SK-N-SH (cell line): Measurements from ENCODE around the gene NCKAP5L. TPM values are rescaled to one million over a fixed set of nuclear protein-coding genes. Genes with fewer than 3 reads are reported as not detected.

ENCODE experiments used
- CTCF ChIA-PET: fragments of 300-600, 350-600 bp; formaldehyde crosslinking; extraction: SDS; loops from one replicate; lab custom pipeline; 2021; lab: Yijun Ruan, JAX
- POLR2A ChIA-PET: fragments of 350-600 bp; sonication (Branson Sonifier 250); formaldehyde crosslinking; extraction: SDS; loops from one replicate; lab custom pipeline; 2020; ENCODE audit warnings: antibody characterized with exemption, inconsistent platforms; lab: Yijun Ruan, JAX
- DNase-seq: peaks from one replicate; pipeline ENCODE4 v3.0.0; 2012
- H2AFZ ChIP-seq: fragments of 200-600 bp; sonication (generic); 2 replicates; pipeline ENCODE4 v1.8.1; 2016; ENCODE audit warnings: antibody characterized with exemption, mild to moderate bottlenecking, low read depth
- H3F3A ChIP-seq: fragments of 200-600 bp; sonication (generic); replicated peaks from 2 replicates; pipeline ENCODE3; 2016; ENCODE audit warnings: antibody characterized with exemption, mild to moderate bottlenecking; ENCODE audit not compliant: insufficient read depth
- H3K27ac ChIP-seq, 2 experiments: fragments of 200-500 bp in 1 of 2; fragments of 200-600 bp in 1 of 2; sonication (Bioruptor generic) in 1 of 2; sonication (generic), shearing (Covaris generic) in 1 of 2; 2 replicates each; pipeline versions ENCODE4 v1.5.1 to v1.6.1; 2014 to 2016; ENCODE audit warnings: low read depth in 2 of 2, inconsistent platforms in 1 of 2, low read length in 1 of 2, mild to moderate bottlenecking in 1 of 2, mixed read lengths in 1 of 2
- H3K27me3 ChIP-seq: fragments of 200-600 bp; sonication (generic), shearing (Covaris generic); 2 replicates; pipeline ENCODE4 v1.6.1; 2016; ENCODE audit warnings: mixed run types; ENCODE audit not compliant: insufficient read depth
- H3K36me3 ChIP-seq, 2 experiments: fragments of 200-500 bp in 1 of 2; fragments of 200-600 bp in 1 of 2; sonication (Bioruptor generic) in 1 of 2; sonication (generic) in 1 of 2; replicated peaks in 1 of 2; 2 replicates each; pipeline versions ENCODE3 to v1.5.1; 2014 to 2016; ENCODE audit warnings: low read length in 1 of 2, mild to moderate bottlenecking in 1 of 2; ENCODE audit not compliant: insufficient read depth in 2 of 2, control insufficient read depth in 1 of 2
- H3K4me1 ChIP-seq, 2 experiments: fragments of 200-500 bp in 1 of 2; fragments of 200-600 bp in 1 of 2; sonication (Bioruptor generic) in 1 of 2; sonication (generic), shearing (Covaris generic) in 1 of 2; 2 replicates each; pipeline versions ENCODE4 v1.5.1 to v1.6.1; 2014 to 2016; ENCODE audit warnings: low read depth in 1 of 2, low read length in 1 of 2, mixed run types in 1 of 2; ENCODE audit not compliant: insufficient read depth in 2 of 2, control insufficient read depth in 1 of 2
- H3K4me2 ChIP-seq: fragments of 200-600 bp; sonication (generic), shearing (Covaris generic); 2 replicates; pipeline ENCODE4 v1.6.1; 2017; ENCODE audit warnings: mixed run types
- H3K4me3 ChIP-seq, 2 experiments: fragments of 200-500 bp in 1 of 2; fragments of 200-600 bp in 1 of 2; sonication (Bioruptor generic) in 1 of 2; sonication (generic), shearing (Covaris generic) in 1 of 2; 2 replicates each; pipeline versions ENCODE4 v1.5.1 to v1.8.1; 2014 to 2016; ENCODE audit warnings: low read depth in 2 of 2, inconsistent platforms in 1 of 2, low read length in 1 of 2, mild to moderate bottlenecking in 1 of 2, mixed read lengths in 1 of 2, moderate library complexity in 1 of 2
- H3K79me2 ChIP-seq: fragments of 200-600 bp; sonication (generic); 2 replicates; pipeline ENCODE4 v1.8.1; 2017; ENCODE audit warnings: mild to moderate bottlenecking; ENCODE audit not compliant: insufficient read depth
- H3K9ac ChIP-seq: fragments of 200-600 bp; sonication (generic); 2 replicates; pipeline ENCODE4 v1.6.1; 2017; ENCODE audit warnings: mixed run types
- H3K9me2 ChIP-seq: fragments of 200-600 bp; sonication (generic); 2 replicates; pipeline ENCODE4 v1.6.1; 2017; ENCODE audit warnings: mixed run types
- H3K9me3 ChIP-seq: fragments of 200-600 bp; sonication (generic); 2 replicates; pipeline ENCODE4 v1.6.1; 2017; ENCODE audit warnings: mixed run types, mild to moderate bottlenecking, moderate library complexity
- H4K20me1 ChIP-seq: fragments of 200-600 bp; sonication (generic); 2 replicates; pipeline ENCODE4 v1.6.1; 2017; ENCODE audit warnings: mild to moderate bottlenecking, mixed run types; ENCODE audit not compliant: insufficient read depth
- CHD2 ChIP-seq: fragments of 150-350 bp; IDR thresholded peaks from 2 replicates; pipeline ENCODE4 v1.6.1; 2018; ENCODE audit warnings: low read length; ENCODE audit not compliant: partially characterized antibody
- CTCF ChIP-seq: fragments of 200-600 bp; sonication (generic); IDR thresholded peaks from 2 replicates; pipeline ENCODE4 v1.6.1; 2017; ENCODE audit warnings: antibody characterized with exemption, mild to moderate bottlenecking, moderate library complexity
- ELF1 ChIP-seq: IDR thresholded peaks from 2 replicates; pipeline ENCODE4 v1.4.0; 2012
- FOSL2 ChIP-seq: IDR thresholded peaks from 2 replicates; pipeline ENCODE4 v1.4.0; 2012; ENCODE audit warnings: low read depth, mild to moderate bottlenecking, moderate library complexity, borderline replicate concordance
- GABPA ChIP-seq: IDR thresholded peaks from 2 replicates; pipeline ENCODE4 v1.4.0; 2012; ENCODE audit warnings: low read depth, mild to moderate bottlenecking
- NRF1 ChIP-seq: IDR thresholded peaks from 2 replicates; pipeline ENCODE4 v1.6.1; 2012; ENCODE audit warnings: low read depth, mild to moderate bottlenecking, low read length
- RAD21 ChIP-seq: IDR thresholded peaks from 2 replicates; pipeline ENCODE4 v1.6.1; 2012; ENCODE audit warnings: mild to moderate bottlenecking, low read length
- RCOR1 ChIP-seq: fragments of 150-350 bp; IDR thresholded peaks from 2 replicates; pipeline ENCODE4 v1.6.1; 2017; ENCODE audit warnings: antibody characterized with exemption, low read length
- REST ChIP-seq: IDR thresholded peaks from 2 replicates; pipeline ENCODE4 v1.6.1; 2012; ENCODE audit warnings: mild to moderate bottlenecking, low read depth, low read length, moderate library complexity
- RXRA ChIP-seq: IDR thresholded peaks from 2 replicates; pipeline ENCODE4 v1.4.0; 2012; ENCODE audit warnings: low read depth, mild to moderate bottlenecking, borderline replicate concordance
- TEAD4 ChIP-seq: IDR thresholded peaks from 2 replicates; pipeline ENCODE4 v1.4.0; 2012; ENCODE audit warnings: mild to moderate bottlenecking, borderline replicate concordance; ENCODE audit not compliant: insufficient read depth
- USF1 ChIP-seq: IDR thresholded peaks from 2 replicates; pipeline ENCODE4 v1.4.0; 2012; ENCODE audit warnings: low read depth, borderline replicate concordance
- YY1 ChIP-seq: IDR thresholded peaks from 2 replicates; pipeline ENCODE4 v1.4.0; 2012; ENCODE audit warnings: low read depth, mild to moderate bottlenecking
- ZBTB33 ChIP-seq: IDR thresholded peaks from 2 replicates; pipeline ENCODE4 v1.4.0; 2012; ENCODE audit warnings: low read depth, borderline replicate concordance
- WGBS: methylation state at CpG from one replicate; pipeline ENCODE4 v1.1.6; 2017; ENCODE audit warnings: low lambda C conversion rate; 5-methylcytosine and 5-hydroxymethylcytosine counted together
- polyA plus RNA-seq, 3 experiments: library from polyadenylated mRNA; depleted of rRNA; stranded (reverse); fragments of >200 nt; gene quantifications; 2 replicates each; pipeline ENCODE4 v1.2.3, GENCODE V29; 2012

NCKAP5L gene
- polyA plus RNA-seq, 1 of the 3 experiments (the other 2 are of a cell fraction): 8.9 TPM

- TF ChIP-seq NRF1: no peak
- no peak for TF ChIP-seq RAD21
- no peak for TF ChIP-seq YY1
- TF ChIP-seq FOSL2: no peak
- TF ChIP-seq CHD2: no peak
- no peak for TF ChIP-seq TEAD4
- no peak overlapping the region for H3K9ac ChIP-seq
- no peaks in the 10 kb centered on the region for H3F3A ChIP-seq
- no peak overlapping the region for H2AFZ ChIP-seq
- H3K4me2 ChIP-seq: no peak overlapping the region
- POLR2A ChIA-PET: no interaction called here
- no peaks in the 10 kb centered on the region for H3K27me3 ChIP-seq
- no peak overlapping the region for H3K27ac ChIP-seq
- H3K36me3 ChIP-seq: peaks cover 0 to 50% of the 10 kb centered on the region in 2 experiments
- H3K4me1 ChIP-seq: no peaks in the 10 kb centered on the region
- whole genome bisulfite sequencing: 85% methylated on average over 20 of the region's 32 CpGs
- H3K4me3 ChIP-seq: no peak overlapping the region
- CTCF ChIA-PET: interaction anchor here (0.6 to 2.2 kb wide), 8 partner anchors 9 to 72 kb away, joined by 3 to 10 read pairs (median 3); no protein-coding TSS in a partner anchor
- DNase-seq: no peak
- H3K9me2 ChIP-seq: no peaks in the 10 kb centered on the region
- no peaks in the 10 kb centered on the region for H4K20me1 ChIP-seq
- no peaks in the 10 kb centered on the region for H3K9me3 ChIP-seq
- H3K79me2 ChIP-seq: no peaks in the 10 kb centered on the region
Observed at GRCh38 chr12:49794811-49795653, 33.2 kb downstream of the NCKAP5L start.

- Histone ChIP-seq H3K27ac (no peak overlapping the region), H3K4me1 (no peaks in the 10 kb centered on the region), H3K36me3 (peaks cover 0 to 55% of the 10 kb centered on the region in 2 experiments), H3K4me2 (no peak overlapping the region), H4K20me1 (no peaks in the 10 kb centered on the region), H3K79me2 (no peaks in the 10 kb centered on the region), H2AFZ (no peak overlapping the region), H3K9ac (no peak overlapping the region), H3K9me3 (no peaks in the 10 kb centered on the region), H3K27me3 (no peaks in the 10 kb centered on the region), H3F3A (no peaks in the 10 kb centered on the region), H3K4me3 (no peak overlapping the region), H3K9me2 (no peaks in the 10 kb centered on the region)
- no peak for DNase-seq
- TF ChIP-seq RXRA (no peak), RCOR1 (no peak), RAD21 (no peak), YY1 (no peak), CTCF (no peak), ZBTB33 (no peak), ELF1 (no peak), FOSL2 (no peak), USF1 (no peak), REST (no peak), GABPA (no peak), TEAD4 (no peak)
- ChIA-PET POLR2A (interaction anchor here (0.6 kb wide), 2 partner anchors 25 to 149 kb away, joined by 3 to 4 read pairs; no protein-coding TSS in a partner anchor), CTCF (interaction anchor here (1.1 to 1.2 kb wide), 2 partner anchors 9 to 31 kb away, joined by 3 read pairs; no protein-coding TSS in a partner anchor)
- 96% methylated on average over 5 of the region's 5 CpGs for WGBS
Observed at GRCh38 chr12:49794021-49794420, 34.2 kb downstream of the NCKAP5L start.
